WERI-Rb-1 (cell line): ENCODE data around the gene SH3RF3.

Experiments used
- DNase-seq: peaks from one replicate; pipeline ENCODE4 v3.0.0-alpha.2; 2020
- H3K27ac ChIP-seq: fragments of 250-450 bp; sonication (Bioruptor Pico); 2 replicates; pipeline ENCODE4 v1.5.1; 2020; ENCODE audit warnings: mild to moderate bottlenecking, moderate library complexity
- H3K27me3 ChIP-seq: fragments of 250-450 bp; sonication (Bioruptor Pico); 2 replicates; pipeline ENCODE4 v1.5.1; 2021; ENCODE audit warnings: mild to moderate bottlenecking, low read depth, moderate library complexity; ENCODE audit not compliant: insufficient read depth, severe bottlenecking
- H3K36me3 ChIP-seq: fragments of 250-450 bp; sonication (Bioruptor Pico); 2 replicates; pipeline ENCODE4 v1.5.1; 2020; ENCODE audit warnings: mild to moderate bottlenecking, moderate library complexity
- H3K4me3 ChIP-seq: 2 replicates; pipeline ENCODE4 v1.5.1; 2011; ENCODE audit warnings: low read depth, mild to moderate bottlenecking, control low read depth, low read length
- H3K9me3 ChIP-seq: fragments of 250-450 bp; sonication (Bioruptor Pico); 2 replicates; pipeline ENCODE4 v1.5.1; 2021; ENCODE audit warnings: mild to moderate bottlenecking, moderate library complexity; ENCODE audit not compliant: severe bottlenecking
- CTCF ChIP-seq: IDR thresholded peaks from 2 replicates; pipeline ENCODE4 v1.5.1; 2011; ENCODE audit warnings: low read depth, mild to moderate bottlenecking, control low read depth, inconsistent platforms, low read length

SH3RF3 gene

GRCh38 chr2:109247340-109247739 is 118.3 kb downstream of the SH3RF3 start:
- no peaks in the 10 kb centered on the region for H3K9me3 ChIP-seq
- H3K27ac ChIP-seq, result no peak overlapping the region
- TF ChIP-seq CTCF, result no peak
- DNase-seq, result no peak
- no peak overlapping the region for H3K4me3 ChIP-seq
- no peaks in the 10 kb centered on the region for H3K36me3 ChIP-seq
- H3K27me3 ChIP-seq, result no peaks in the 10 kb centered on the region

GRCh38 chr2:109247812-109248211 is 118.8 kb downstream of the SH3RF3 start:
- Histone ChIP-seq H3K9me3 (no peaks in the 10 kb centered on the region), H3K36me3 (no peaks in the 10 kb centered on the region), H3K27ac (no peak overlapping the region), H3K27me3 (no peaks in the 10 kb centered on the region), H3K4me3 (no peak overlapping the region)
- TF ChIP-seq CTCF, result no peak
- no peak for DNase-seq

GRCh38 chr2:109248590-109248989 is 119.6 kb downstream of the SH3RF3 start:
- no peaks in the 10 kb centered on the region for H3K9me3 ChIP-seq
- no peak for DNase-seq
- H3K27me3 ChIP-seq, result no peaks in the 10 kb centered on the region

GRCh38 chr2:109253217-109253616 is 124.2 kb downstream of the SH3RF3 start:
- no peak for TF ChIP-seq CTCF
- no peaks in the 10 kb centered on the region for H3K9me3 ChIP-seq
- DNase-seq, result no peak
- H3K4me3 ChIP-seq, result no peak overlapping the region
- H3K27me3 ChIP-seq, result no peaks in the 10 kb centered on the region
- H3K27ac ChIP-seq, result no peak overlapping the region
- H3K36me3 ChIP-seq, result no peaks in the 10 kb centered on the region

More at GRCh38 chr2:109248590-109248989, 119.6 kb downstream of the SH3RF3 start:
- no peak overlapping the region for H3K4me3 ChIP-seq
- no peak for TF ChIP-seq CTCF
- H3K36me3 ChIP-seq, result no peaks in the 10 kb centered on the region
- H3K27ac ChIP-seq, result no peak overlapping the region

- no peak for DNase-seq
These were observed 125.3 kb downstream of the SH3RF3 start for GRCh38 chr2:109254174-109254904.

More at GRCh38 chr2:109254174-109254904, 125.3 kb downstream of the SH3RF3 start:
- no peaks in the 10 kb centered on the region for H3K27me3 ChIP-seq
- no peaks in the 10 kb centered on the region for H3K36me3 ChIP-seq
- H3K4me3 ChIP-seq, result no peak overlapping the region
- no peaks in the 10 kb centered on the region for H3K9me3 ChIP-seq
- TF ChIP-seq CTCF, result no peak
- no peak overlapping the region for H3K27ac ChIP-seq
